22Rv1 (cell line): ENCODE results near the gene FRMD3.

Experiments used
- ZFX ChIP-seq: fragments of 450-650 bp; IDR thresholded peaks from 2 replicates; pipeline ENCODE4 v1.6.1; 2017; ENCODE audit warnings: antibody characterized with exemption, borderline replicate concordance
- TF ChIP-seq, protein P1 (sequence below): fragments of 450-650 bp; IDR thresholded peaks from 2 replicates; pipeline ENCODE4 v1.5.1; 2017; ENCODE audit warnings: mild to moderate bottlenecking

DNA sequence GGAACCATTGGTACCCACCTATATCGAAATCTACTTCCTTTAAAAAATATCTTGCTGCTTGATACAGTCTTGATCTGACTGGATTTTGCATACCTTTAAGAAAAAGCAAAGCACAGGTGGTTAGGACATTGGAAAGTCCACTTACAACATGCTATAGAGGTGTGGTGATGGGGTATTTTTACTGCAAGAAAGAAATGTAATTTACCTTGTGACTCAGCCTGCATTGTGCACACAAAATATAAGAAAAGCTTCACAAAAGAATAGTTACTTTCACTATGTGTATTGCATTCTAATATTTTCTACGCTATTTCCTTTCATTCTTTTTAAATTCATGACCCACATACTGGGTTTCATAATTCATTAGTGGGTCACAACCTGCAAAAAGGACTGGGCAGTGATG is 239.1 kb downstream of the FRMD3 start:
- TF ChIP-seq, protein P1, sequence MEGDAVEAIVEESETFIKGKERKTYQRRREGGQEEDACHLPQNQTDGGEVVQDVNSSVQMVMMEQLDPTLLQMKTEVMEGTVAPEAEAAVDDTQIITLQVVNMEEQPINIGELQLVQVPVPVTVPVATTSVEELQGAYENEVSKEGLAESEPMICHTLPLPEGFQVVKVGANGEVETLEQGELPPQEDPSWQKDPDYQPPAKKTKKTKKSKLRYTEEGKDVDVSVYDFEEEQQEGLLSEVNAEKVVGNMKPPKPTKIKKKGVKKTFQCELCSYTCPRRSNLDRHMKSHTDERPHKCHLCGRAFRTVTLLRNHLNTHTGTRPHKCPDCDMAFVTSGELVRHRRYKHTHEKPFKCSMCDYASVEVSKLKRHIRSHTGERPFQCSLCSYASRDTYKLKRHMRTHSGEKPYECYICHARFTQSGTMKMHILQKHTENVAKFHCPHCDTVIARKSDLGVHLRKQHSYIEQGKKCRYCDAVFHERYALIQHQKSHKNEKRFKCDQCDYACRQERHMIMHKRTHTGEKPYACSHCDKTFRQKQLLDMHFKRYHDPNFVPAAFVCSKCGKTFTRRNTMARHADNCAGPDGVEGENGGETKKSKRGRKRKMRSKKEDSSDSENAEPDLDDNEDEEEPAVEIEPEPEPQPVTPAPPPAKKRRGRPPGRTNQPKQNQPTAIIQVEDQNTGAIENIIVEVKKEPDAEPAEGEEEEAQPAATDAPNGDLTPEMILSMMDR = no peak
- no peak for TF ChIP-seq ZFX
